HFFc6 (cell line): ENCODE measurements around the gene PC. TPM values are rescaled to one million over a fixed set of nuclear protein-coding genes. Genes with fewer than 3 reads are reported as not detected.

ENCODE experiments used
- DNase-seq: peaks from one replicate; pipeline ENCODE4 v3.0.0-alpha.2; 2018
- H3K27ac Mint-ChIP-seq: 2 replicates; pipeline ENCODE4 v1.8.0; 2020; ENCODE audit warnings: mild to moderate bottlenecking, mixed read lengths
- H3K27me3 Mint-ChIP-seq: 2 replicates; pipeline ENCODE4 v1.8.0; 2021; ENCODE audit warnings: mild to moderate bottlenecking, moderate library complexity, mixed read lengths; ENCODE audit not compliant: insufficient read depth
- H3K36me3 Mint-ChIP-seq: 2 replicates; pipeline ENCODE4 v1.8.0; 2021; ENCODE audit warnings: low read depth, mixed read lengths
- H3K4me1 Mint-ChIP-seq: 2 replicates; pipeline ENCODE4 v1.8.0; 2020; ENCODE audit warnings: low read depth, mixed read lengths
- H3K4me3 Mint-ChIP-seq: 2 replicates; pipeline ENCODE4 v1.8.0; 2020; ENCODE audit warnings: mild to moderate bottlenecking, moderate library complexity, mixed read lengths
- H3K9me3 Mint-ChIP-seq: 2 replicates; pipeline ENCODE4 v1.8.0; 2020; ENCODE audit warnings: mild to moderate bottlenecking, mixed read lengths
- total RNA-seq, 6 experiments: library from RNA; stranded (reverse); fragmentation: NEBNext Ultra II Directional; extraction: Animal tissue kit (Norgen Biotek cat#: 25700); gene quantifications; 2 replicates in 1 of 6; 3 replicates in 5 of 6; pipeline ENCODE4 v1.2.3, GENCODE V29; 2021
- TF ChIP-seq, protein P1 (sequence below): fragments of 200-600 bp; sonication (generic); IDR thresholded peaks from 2 replicates; pipeline ENCODE4 v1.5.0; 2021; ENCODE audit warnings: antibody characterized with exemption, mild to moderate bottlenecking

The PC gene
- total RNA-seq, 6 experiments from 2014 or later, result 13.2 to 21.8 (median 19.3) TPM

DNA sequence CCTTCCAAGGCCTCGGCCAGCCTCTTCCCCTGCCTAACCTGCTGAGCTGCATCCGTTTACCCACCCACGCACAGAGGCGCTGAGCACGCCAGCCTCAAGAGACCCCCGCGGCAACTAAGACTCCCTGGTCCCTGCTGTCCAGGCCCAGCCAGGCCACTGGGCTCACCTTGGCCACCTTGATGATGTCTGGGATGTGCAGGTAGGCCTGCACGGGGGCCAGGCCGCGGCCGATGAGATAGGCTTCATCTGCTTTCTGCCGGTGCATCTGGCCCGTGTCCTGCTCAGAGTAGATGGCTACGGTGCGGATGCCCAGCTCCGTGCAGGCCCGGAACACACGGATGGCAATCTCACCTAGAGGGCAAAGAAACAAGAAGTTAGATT is 86.7 kb downstream of the PC start:
- Mint-ChIP-seq H3K27me3 (peaks cover 6% of the 10 kb centered on the region), H3K27ac (no peak overlapping the region), H3K36me3 (peaks cover 4% of the 10 kb centered on the region; the same call in 1 of the 2 replicates), H3K4me1 (no peaks in the 10 kb centered on the region), H3K4me3 (no peak overlapping the region), H3K9me3 (no peaks in the 10 kb centered on the region)
- DNase-seq, result no peak
- TF ChIP-seq, protein P1, sequence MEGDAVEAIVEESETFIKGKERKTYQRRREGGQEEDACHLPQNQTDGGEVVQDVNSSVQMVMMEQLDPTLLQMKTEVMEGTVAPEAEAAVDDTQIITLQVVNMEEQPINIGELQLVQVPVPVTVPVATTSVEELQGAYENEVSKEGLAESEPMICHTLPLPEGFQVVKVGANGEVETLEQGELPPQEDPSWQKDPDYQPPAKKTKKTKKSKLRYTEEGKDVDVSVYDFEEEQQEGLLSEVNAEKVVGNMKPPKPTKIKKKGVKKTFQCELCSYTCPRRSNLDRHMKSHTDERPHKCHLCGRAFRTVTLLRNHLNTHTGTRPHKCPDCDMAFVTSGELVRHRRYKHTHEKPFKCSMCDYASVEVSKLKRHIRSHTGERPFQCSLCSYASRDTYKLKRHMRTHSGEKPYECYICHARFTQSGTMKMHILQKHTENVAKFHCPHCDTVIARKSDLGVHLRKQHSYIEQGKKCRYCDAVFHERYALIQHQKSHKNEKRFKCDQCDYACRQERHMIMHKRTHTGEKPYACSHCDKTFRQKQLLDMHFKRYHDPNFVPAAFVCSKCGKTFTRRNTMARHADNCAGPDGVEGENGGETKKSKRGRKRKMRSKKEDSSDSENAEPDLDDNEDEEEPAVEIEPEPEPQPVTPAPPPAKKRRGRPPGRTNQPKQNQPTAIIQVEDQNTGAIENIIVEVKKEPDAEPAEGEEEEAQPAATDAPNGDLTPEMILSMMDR, result no peak

DNA sequence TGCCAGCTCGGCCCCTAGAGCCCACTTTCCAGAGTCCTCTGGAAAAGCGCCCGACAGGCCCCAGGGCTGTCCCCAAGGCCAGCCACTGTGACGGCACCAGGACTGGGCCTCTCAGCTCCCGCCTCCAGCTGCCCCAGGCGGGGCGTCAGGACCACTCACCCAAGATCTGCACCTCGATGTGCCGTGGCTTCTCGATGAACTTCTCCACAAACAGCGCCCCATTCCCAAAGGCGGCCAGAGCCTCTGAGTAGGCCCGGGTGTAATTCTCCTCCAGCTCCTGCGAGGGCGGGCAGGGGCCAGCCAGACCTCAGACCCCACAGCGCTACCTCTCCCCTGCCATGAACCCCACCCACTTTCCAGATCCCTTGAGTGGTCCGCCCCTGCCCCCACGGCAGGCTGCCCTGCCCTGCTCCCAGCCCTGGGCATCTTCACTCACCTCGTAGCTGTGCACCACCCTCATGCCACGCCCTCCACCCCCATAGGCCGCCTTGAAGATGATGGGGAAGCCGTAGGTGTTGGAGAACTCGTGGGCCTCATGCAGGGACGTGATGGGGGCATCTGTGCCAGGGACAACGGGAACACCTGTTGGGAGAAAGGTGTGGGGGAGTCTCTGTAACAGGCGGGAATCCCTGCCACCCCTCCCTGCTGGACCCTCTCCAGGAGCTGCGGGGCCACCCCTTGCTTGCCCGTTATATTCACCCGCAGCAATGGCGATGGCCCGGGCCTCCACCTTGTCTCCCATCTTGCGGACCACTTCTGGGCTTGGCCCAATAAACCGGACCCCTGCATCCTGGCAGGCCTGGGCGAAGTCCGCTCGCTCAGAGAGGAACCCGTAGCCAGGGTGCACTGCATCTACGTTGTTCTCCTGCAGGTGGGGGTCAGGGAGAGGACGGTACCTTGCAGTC is 87.3 kb downstream of the PC start:
- TF ChIP-seq, protein P1, result no peak
- H3K4me1 Mint-ChIP-seq, result no peaks in the 10 kb centered on the region
- H3K27me3 Mint-ChIP-seq, result peaks cover 4% of the 10 kb centered on the region
- peaks cover 4% of the 10 kb centered on the region; the same call in 1 of the 2 replicates for H3K36me3 Mint-ChIP-seq
- H3K4me3 Mint-ChIP-seq, result no peak overlapping the region
- no peak for DNase-seq
- H3K27ac Mint-ChIP-seq, result no peak overlapping the region
- no peaks in the 10 kb centered on the region for H3K9me3 Mint-ChIP-seq

DNA sequence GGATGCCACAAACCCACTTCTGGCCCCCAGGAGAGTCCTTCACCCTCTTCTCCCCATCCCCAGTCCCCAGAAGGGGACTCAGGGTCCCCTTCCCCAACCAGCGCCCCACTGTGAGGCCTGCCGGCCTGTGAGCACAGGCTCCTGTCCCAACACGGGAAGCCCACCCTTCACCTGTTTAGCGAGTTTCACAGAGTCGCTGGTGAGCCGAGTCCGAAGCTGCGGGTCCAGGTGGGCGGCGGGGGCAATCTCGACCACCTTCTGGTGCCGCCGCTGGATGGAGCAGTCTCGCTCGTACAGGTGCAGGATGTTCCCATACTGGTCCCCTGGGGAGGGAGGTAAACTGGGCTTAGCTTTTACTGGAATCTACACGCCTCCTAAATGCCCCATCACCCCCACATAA is 88.1 kb downstream of the PC start:
- Mint-ChIP-seq H3K9me3 (no peaks in the 10 kb centered on the region), H3K4me3 (no peak overlapping the region), H3K4me1 (no peaks in the 10 kb centered on the region), H3K27me3 (peaks cover 4% of the 10 kb centered on the region), H3K27ac (no peak overlapping the region), H3K36me3 (peaks cover 4% of the 10 kb centered on the region; the same call in 1 of the 2 replicates)
- no peak for DNase-seq
- TF ChIP-seq, protein P1, result no peak

DNA sequence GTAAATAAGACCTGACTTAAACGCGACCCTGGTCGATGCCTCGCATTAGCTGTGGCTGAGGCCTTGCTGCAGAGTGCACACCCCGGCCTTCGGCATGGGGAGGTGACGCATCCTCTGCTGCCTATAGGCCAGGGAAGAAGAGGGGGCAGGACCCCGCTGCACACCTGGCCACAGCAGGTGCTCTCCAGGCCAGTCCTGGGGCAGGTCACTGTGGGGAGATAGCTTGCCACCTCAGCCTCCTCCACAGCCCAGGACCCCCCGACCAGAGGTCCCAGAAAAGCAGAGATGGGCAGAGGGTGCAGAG is 88.7 kb downstream of the PC start:
- DNase-seq, result no peak
- peaks cover 4% of the 10 kb centered on the region for H3K27me3 Mint-ChIP-seq
- peaks cover 4% of the 10 kb centered on the region; the same call in 1 of the 2 replicates for H3K36me3 Mint-ChIP-seq
- TF ChIP-seq, protein P1, result no peak
- no peaks in the 10 kb centered on the region for H3K4me1 Mint-ChIP-seq
- H3K27ac Mint-ChIP-seq, result no peak overlapping the region
- H3K4me3 Mint-ChIP-seq, result no peak overlapping the region
- no peaks in the 10 kb centered on the region for H3K9me3 Mint-ChIP-seq

DNA sequence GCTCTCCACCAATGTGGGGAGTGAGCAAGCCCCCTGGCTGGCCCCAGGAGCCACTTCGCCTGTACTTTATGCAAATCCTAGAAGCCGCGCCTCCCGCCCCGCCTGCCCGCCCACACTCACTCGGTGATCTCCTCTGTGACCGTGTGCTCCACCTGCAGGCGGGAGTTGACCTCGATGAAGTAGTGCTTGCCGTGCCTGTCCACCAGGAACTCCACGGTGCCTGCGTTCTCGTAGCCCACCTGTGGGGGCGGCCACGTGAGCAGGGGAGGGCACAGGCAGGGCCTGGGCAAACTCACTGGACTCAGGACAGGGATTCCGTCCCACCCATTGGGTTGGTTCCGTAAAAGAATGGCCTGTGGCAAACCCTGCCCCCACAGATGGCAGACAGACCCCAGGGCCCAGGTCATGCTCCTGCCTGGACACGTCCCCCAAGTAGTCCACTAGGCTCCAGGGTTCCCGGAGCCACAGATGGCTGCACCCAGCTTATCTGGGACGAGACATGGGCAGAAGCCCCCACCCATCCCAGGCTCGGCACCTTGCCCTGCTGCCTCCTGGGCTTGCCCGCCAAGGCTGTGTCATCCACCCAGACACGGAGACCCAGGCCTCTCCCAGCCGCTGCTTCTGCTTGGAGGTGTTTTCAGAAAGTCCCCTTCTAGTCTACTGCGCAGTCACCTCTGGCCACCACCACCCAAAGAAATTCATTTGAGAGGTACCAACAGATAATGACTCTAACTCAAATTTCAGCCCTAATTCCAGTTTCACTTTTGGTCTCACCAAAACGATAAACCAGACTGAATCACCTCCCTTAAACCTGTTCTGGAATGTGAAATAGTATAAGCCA is 89.2 kb downstream of the PC start:
- no peak overlapping the region for H3K27ac Mint-ChIP-seq
- no peaks in the 10 kb centered on the region for H3K4me1 Mint-ChIP-seq
- TF ChIP-seq, protein P1, result peak; percentile 24; the same call in 1 of the 2 replicates
- no peaks in the 10 kb centered on the region for H3K9me3 Mint-ChIP-seq
- H3K27me3 Mint-ChIP-seq, result peaks cover 4% of the 10 kb centered on the region
- H3K4me3 Mint-ChIP-seq, result no peak overlapping the region
- no peak for DNase-seq
- H3K36me3 Mint-ChIP-seq, result peaks cover 4% of the 10 kb centered on the region; the same call in 1 of the 2 replicates
